Lower leg skin (tissue), 4 donors: ENCODE results near the gene HJV. TPM values are rescaled to one million over a fixed set of nuclear protein-coding genes. Genes with fewer than 3 reads are reported as not detected.

Source experiments
- DNase-seq, 2 donors: peaks; one replicate each; pipeline ENCODE4 v3.0.0-alpha.2; 2019; ENCODE audit warnings: low spot score in 2 of 2
- H3K4me3 ChIP-seq: fragments of 200-600 bp; sonication (generic); 2 replicates; pipeline ENCODE4 v1.5.1; 2017; ENCODE audit warnings: mild to moderate bottlenecking, low read depth; ENCODE audit not compliant: poor library complexity, severe bottlenecking
- POLR2A ChIP-seq, 2 donors: fragments of 450-650 bp; IDR thresholded peaks; one replicate each; pipeline ENCODE4 v1.6.1; 2016 to 2017; ENCODE audit warnings: antibody characterized with exemption in 2 of 2, mild to moderate bottlenecking in 1 of 2, moderate library complexity in 1 of 2
- WGBS, 2 donors: methylation state at CpG; one replicate each; pipeline ENCODE4 v1.1.5; 2018; 5-methylcytosine and 5-hydroxymethylcytosine counted together
- intact Hi-C: fragments of 100-400 bp; cut with DNase I; formaldehyde crosslinking; loops from one replicate; pipeline ENCODE4 v1.15.0; 2023; ENCODE audit warnings: low total_unique reads
- total RNA-seq, 4 donors: library from RNA; depleted of rRNA; stranded (reverse); fragments of >200 nt; gene quantifications; one replicate each; pipeline ENCODE4 v1.1.0, GENCODE V29; 2016
- TF ChIP-seq, protein P1 (sequence below), 3 donors: fragments of 450-650 bp; IDR thresholded peaks; one replicate each; pipeline ENCODE4 v1.5.1; 2016; ENCODE audit warnings: antibody characterized with exemption in 3 of 3, mild to moderate bottlenecking in 3 of 3, moderate library complexity in 2 of 3

The HJV gene
- total RNA-seq, 4 donors from 2014 or later: not detected

DNA sequence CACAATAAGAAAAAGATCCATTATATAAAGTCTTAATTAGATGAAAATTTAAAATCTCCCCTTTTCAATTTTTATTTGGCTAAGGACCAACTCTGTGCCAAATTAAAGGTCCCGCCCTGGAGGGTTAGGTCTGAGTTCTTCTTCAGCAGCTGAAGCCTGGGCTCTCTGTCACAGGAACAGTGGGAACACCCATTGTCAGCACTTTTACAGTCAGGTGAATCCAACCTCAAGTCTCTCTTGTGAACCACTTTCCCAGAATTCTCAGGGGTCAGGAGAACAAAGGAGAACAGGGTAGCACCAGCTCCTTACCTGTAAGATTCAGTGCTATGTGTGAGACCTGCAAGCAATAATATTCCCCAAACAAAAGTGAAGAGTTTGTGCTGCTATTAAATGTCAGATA lies 25.1 kb upstream of the HJV start:
- intact Hi-C loops: no loop called here
- TF ChIP-seq POLR2A (IDR thresholded peaks at IDR 0.05): no peak
- TF ChIP-seq, protein P1, sequence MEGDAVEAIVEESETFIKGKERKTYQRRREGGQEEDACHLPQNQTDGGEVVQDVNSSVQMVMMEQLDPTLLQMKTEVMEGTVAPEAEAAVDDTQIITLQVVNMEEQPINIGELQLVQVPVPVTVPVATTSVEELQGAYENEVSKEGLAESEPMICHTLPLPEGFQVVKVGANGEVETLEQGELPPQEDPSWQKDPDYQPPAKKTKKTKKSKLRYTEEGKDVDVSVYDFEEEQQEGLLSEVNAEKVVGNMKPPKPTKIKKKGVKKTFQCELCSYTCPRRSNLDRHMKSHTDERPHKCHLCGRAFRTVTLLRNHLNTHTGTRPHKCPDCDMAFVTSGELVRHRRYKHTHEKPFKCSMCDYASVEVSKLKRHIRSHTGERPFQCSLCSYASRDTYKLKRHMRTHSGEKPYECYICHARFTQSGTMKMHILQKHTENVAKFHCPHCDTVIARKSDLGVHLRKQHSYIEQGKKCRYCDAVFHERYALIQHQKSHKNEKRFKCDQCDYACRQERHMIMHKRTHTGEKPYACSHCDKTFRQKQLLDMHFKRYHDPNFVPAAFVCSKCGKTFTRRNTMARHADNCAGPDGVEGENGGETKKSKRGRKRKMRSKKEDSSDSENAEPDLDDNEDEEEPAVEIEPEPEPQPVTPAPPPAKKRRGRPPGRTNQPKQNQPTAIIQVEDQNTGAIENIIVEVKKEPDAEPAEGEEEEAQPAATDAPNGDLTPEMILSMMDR (IDR thresholded peaks at IDR 0.05): no peak
- DNase-seq: no peak
- H3K4me3 ChIP-seq: no peak overlapping the region
- WGBS, 2 donors: 79 to 100% methylated on average over 1 of the region's 1 CpG

DNA sequence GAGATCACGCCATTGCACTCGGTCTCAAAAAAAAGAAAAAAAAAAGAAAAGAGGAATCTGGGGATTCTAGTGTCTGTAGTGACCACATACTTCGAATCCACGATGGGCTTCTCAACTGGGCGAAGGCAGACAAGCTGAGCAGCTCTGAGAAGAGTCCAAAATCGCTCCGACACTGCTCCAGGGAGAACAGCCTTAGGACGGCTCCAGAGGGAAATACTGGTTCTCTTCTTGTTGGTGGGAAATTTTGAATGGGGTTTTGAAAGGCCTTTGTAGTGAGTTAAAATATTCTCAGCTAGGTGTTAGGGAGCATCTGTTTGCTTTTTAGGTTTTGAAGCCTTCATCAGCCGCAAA lies 18.3 kb upstream of the HJV start:
- WGBS, 2 donors: 31 to 35% methylated on average over 9 of the region's 9 CpGs
- DNase-seq: no peak
- TF ChIP-seq POLR2A (IDR thresholded peaks at IDR 0.05): no peak
- TF ChIP-seq, protein P1 (IDR thresholded peaks at IDR 0.05): no peak
- intact Hi-C loops: no loop called here
- no peak overlapping the region for H3K4me3 ChIP-seq

DNA sequence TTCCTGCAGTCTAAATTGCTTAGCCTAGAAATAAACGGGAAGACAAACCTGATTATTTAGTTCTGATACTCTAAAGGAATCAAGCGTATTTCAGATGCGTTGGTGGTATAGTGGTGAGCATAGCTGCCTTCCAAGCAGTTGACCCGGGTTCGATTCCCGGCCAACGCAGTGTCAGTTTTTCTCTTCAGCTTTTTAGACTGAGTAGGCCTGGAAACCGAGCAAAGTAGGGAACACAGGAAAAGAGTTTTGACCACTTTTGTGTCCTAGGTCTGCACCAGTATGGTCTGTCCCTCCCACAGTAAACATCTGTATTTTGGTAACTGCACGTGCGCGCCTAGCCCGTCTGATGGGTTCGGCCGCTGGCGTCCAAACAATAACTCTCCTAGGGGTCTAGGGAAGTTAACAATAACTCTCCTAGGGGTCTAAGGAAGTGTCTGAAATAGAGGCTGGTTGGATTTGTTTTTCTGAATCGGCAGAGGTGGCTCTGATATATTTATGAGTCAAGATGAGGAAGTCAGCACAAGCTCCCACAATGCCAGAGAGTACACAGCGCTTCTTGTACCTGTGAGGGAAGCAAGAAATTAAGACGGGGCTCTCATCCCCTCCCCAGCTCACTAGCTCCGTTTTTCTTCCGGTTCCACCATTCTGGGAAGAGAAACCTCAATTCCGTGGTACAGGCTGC lies 15.6 kb upstream of the HJV start:
- WGBS, 2 donors: 0 to 1% methylated on average over 21 of the region's 21 CpGs
- intact Hi-C loops: no loop called here
- TF ChIP-seq, protein P1 (IDR thresholded peaks at IDR 0.05): no peak
- TF ChIP-seq POLR2A (IDR thresholded peaks at IDR 0.05): no peak
- peak overlapping the region; percentile 73 for H3K4me3 ChIP-seq
- peak; percentile 80 to 96 for DNase-seq

DNA sequence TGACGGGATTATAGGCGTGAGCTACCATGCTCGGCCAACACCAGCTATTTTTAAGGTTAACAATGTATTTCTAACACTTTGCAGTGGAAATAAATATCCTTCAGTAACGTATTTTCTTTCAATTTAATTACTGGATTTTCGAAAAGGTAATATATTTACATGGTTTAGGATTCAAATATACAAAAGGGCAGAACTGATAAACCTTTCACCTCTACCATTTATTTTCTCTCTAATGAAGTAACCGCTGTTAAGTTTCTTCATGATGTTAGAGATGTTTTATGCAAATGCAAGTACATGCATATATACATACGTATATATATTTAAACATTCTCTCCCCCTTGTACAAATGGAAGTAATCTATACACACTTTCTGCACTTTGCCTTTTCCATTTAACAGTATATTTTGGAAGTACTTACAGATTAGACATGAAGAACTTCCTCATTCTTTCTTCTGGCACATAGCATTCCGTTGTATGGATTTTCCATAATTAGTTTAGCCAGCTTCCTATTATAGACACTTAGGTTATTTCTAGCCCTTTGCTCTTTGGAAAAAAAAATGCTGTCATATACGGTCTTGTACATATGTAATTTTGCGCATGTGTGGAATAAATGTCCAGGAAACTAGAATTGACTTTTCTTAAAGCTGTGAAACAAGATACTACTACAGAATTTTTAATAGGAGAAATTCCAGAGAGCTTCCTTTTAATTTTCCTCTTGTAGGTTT lies 14.9 kb upstream of the HJV start:
- no peak for DNase-seq
- intact Hi-C loops: no loop called here
- TF ChIP-seq, protein P1 (IDR thresholded peaks at IDR 0.05): no peak
- TF ChIP-seq POLR2A (IDR thresholded peaks at IDR 0.05): no peak
- no peak overlapping the region for H3K4me3 ChIP-seq
- WGBS, 2 donors: 3 to 4% methylated on average over 10 of the region's 10 CpGs

DNA sequence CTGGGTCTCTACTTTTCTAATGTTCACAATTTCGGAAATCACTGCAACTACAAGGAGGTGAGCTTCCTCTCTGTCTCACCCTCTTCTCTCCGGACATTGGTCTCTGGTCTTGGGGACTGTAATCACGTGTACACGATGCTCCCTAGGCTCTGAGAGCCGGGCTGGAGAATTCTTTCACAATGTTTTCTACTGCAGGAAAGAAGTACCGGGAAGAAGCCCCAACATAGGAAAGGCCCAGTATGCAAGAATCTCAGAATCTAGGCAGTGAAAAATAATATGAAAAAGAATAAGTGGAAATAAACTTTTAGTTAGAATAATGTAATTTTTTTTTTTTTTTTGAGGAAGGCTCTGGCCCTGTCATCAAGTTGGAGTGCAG lies 13.5 kb upstream of the HJV start:
- intact Hi-C loops: no loop called here
- DNase-seq: no peak
- TF ChIP-seq, protein P1 (IDR thresholded peaks at IDR 0.05): no peak
- no peak for TF ChIP-seq POLR2A (IDR thresholded peaks at IDR 0.05)
- H3K4me3 ChIP-seq: no peak overlapping the region
- 39 to 48% methylated on average over 6 of the region's 6 CpGs for WGBS, 2 donors
